PC-3 (cell line): Measurements from ENCODE around the gene ITM2C. TPM values are rescaled to one million over a fixed set of nuclear protein-coding genes. Genes with fewer than 3 reads are reported as not detected.

Experiments
- ATAC-seq: fragments of 200-7000 bp; cut with Tn5 transposase; 2 replicates; pipeline ENCODE4 v1.9.1; 2020; ENCODE audit warnings: mild to moderate bottlenecking, moderate library complexity
- BruUV-seq: library from RNA; stranded (reverse); fragments of 400-500 nt; replicated peaks from 2 replicates; lab custom pipeline; 2021; lab: Mats Ljungman, UMichigan
- CTCF ChIA-PET: fragments of 300-600 bp; sonication (Branson Sonifier 250); formaldehyde crosslinking; loops from one replicate; lab custom pipeline; 2022; ENCODE audit warnings: antibody characterized with exemption; lab: Charles Lee
- POLR2A ChIA-PET: fragments of 300-600 bp; sonication (Branson Sonifier 250); formaldehyde crosslinking; loops from one replicate; lab custom pipeline; 2022; ENCODE audit warnings: antibody characterized with exemption; ENCODE audit not compliant: unreplicated experiment; lab: Charles Lee
- DNase-seq: peaks from one replicate; pipeline ENCODE4 v3.0.0-alpha.2; 2015
- H2AFZ ChIP-seq: fragments of 300-600 bp; sonication (generic); 2 replicates; pipeline ENCODE4 v1.6.0; 2016; ENCODE audit warnings: antibody characterized with exemption, low read length
- H3F3A ChIP-seq: fragments of 300-600 bp; sonication (generic); one replicate; pipeline ENCODE4 v1.6.0; 2017; ENCODE audit warnings: antibody characterized with exemption, low read length, control low read depth, mild to moderate bottlenecking; ENCODE audit not compliant: unreplicated experiment
- H3K27ac ChIP-seq: fragments of 300-600 bp; sonication (generic); 2 replicates; pipeline ENCODE4 v1.5.1; 2016; ENCODE audit warnings: mild to moderate bottlenecking, low read length
- H3K27me3 ChIP-seq: fragments of 300-600 bp; sonication (generic); 2 replicates; pipeline ENCODE4 v1.6.1; 2016; ENCODE audit warnings: low read length, mixed read lengths
- H3K36me3 ChIP-seq: fragments of 300-600 bp; sonication (generic); 2 replicates; pipeline ENCODE4 v1.6.1; 2016; ENCODE audit warnings: low read depth, mixed run types, low read length, mixed read lengths
- H3K4me1 ChIP-seq: fragments of 300-600 bp; sonication (generic); 2 replicates; pipeline ENCODE4 v1.5.1; 2016; ENCODE audit warnings: low read length; ENCODE audit not compliant: insufficient read depth
- H3K4me2 ChIP-seq: fragments of 300-600 bp; sonication (generic); 2 replicates; pipeline ENCODE4 v1.6.0; 2016; ENCODE audit warnings: low read length
- H3K4me3 ChIP-seq: fragments of 300-600 bp; sonication (generic); 2 replicates; pipeline ENCODE4 v1.5.1; 2016; ENCODE audit warnings: mild to moderate bottlenecking, low read length, mixed read lengths
- H3K79me2 ChIP-seq: fragments of 300-600 bp; sonication (generic); 2 replicates; pipeline ENCODE4 v1.6.1; 2017; ENCODE audit warnings: low read length, mixed read lengths
- H3K9ac ChIP-seq: fragments of 300-600 bp; sonication (generic); 2 replicates; pipeline ENCODE4 v1.6.0; 2016; ENCODE audit warnings: mild to moderate bottlenecking, low read length
- H3K9me2 ChIP-seq: fragments of 300-600 bp; sonication (generic); replicated peaks from 2 replicates; pipeline ENCODE4 v1.6.1; 2016; ENCODE audit warnings: mixed run types, low read length, mixed read lengths
- H3K9me3 ChIP-seq: fragments of 300-600 bp; sonication (generic); 2 replicates; pipeline ENCODE4 v1.6.1; 2016; ENCODE audit warnings: low read length, mixed read lengths
- H4K20me1 ChIP-seq: fragments of 300-600 bp; sonication (generic); 2 replicates; pipeline ENCODE4 v1.6.1; 2016; ENCODE audit warnings: low read length, mixed read lengths
- EZH2 ChIP-seq: fragments of 300-600 bp; sonication (generic); IDR thresholded peaks from one replicate; pipeline ENCODE4 v1.6.1; 2017; ENCODE audit warnings: antibody characterized with exemption, mild to moderate bottlenecking, low read length; ENCODE audit not compliant: unreplicated experiment
- EZH2phosphoT487 ChIP-seq: fragments of 300-600 bp; sonication (generic); IDR thresholded peaks from 2 replicates; pipeline ENCODE4 v1.6.1; 2018; ENCODE audit warnings: mild to moderate bottlenecking, antibody characterized with exemption, low read length, borderline replicate concordance
- intact Hi-C: fragments of 100-400 bp; cut with micrococcal nuclease; formaldehyde crosslinking; loops from 2 replicates; pipeline ENCODE4 v1.9.0; 2023
- total RNA-seq: library from RNA; depleted of rRNA; stranded (reverse); fragments of >200 nt; gene quantifications from 2 replicates; pipeline ENCODE4 v1.2.3, GENCODE V29; 2014
- TF ChIP-seq, protein P1 (sequence below): fragments of 300-600 bp; sonication (generic); conservative IDR thresholded peaks from 2 replicates; pipeline ENCODE4 v1.5.1; 2017; ENCODE audit warnings: antibody characterized with exemption, low read depth, mild to moderate bottlenecking, low read length

ITM2C gene
- total RNA-seq, 1 experiment from 2014 or later = 111 TPM

DNA sequence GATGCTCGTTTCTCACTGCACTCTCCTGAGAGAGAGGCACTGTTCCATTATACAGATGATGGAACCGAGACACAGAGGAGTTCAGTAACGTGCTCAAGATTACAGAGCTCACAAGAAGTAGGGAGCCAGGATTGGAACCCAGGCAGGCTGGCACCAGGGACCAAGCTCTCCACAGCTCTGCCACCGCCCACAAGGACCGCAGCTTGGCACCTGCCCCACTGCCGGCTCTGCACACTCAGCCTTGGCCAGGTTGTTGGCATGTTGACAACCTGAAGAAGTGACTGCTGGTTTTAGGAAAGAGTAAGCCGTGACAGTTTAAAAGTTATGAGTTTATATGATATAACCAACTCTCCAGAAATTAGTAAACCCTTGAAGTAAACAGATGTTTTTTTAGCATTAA, 48.0 kb upstream of the ITM2C start:
- H3F3A ChIP-seq = no peaks in the 10 kb centered on the region
- peaks cover 50% of the 10 kb centered on the region for H3K36me3 ChIP-seq
- ChIA-PET POLR2A (no interaction called here), CTCF (no interaction called here)
- no peaks in the 10 kb centered on the region for H3K79me2 ChIP-seq
- H3K27me3 ChIP-seq = no peaks in the 10 kb centered on the region
- H3K9ac ChIP-seq = no peak overlapping the region
- H3K4me2 ChIP-seq = no peak overlapping the region
- no peak overlapping the region for H3K4me3 ChIP-seq
- no peaks in the 10 kb centered on the region for H3K9me3 ChIP-seq
- TF ChIP-seq, protein P1, sequence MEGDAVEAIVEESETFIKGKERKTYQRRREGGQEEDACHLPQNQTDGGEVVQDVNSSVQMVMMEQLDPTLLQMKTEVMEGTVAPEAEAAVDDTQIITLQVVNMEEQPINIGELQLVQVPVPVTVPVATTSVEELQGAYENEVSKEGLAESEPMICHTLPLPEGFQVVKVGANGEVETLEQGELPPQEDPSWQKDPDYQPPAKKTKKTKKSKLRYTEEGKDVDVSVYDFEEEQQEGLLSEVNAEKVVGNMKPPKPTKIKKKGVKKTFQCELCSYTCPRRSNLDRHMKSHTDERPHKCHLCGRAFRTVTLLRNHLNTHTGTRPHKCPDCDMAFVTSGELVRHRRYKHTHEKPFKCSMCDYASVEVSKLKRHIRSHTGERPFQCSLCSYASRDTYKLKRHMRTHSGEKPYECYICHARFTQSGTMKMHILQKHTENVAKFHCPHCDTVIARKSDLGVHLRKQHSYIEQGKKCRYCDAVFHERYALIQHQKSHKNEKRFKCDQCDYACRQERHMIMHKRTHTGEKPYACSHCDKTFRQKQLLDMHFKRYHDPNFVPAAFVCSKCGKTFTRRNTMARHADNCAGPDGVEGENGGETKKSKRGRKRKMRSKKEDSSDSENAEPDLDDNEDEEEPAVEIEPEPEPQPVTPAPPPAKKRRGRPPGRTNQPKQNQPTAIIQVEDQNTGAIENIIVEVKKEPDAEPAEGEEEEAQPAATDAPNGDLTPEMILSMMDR = no peak
- TF ChIP-seq EZH2phosphoT487 (no peak), EZH2 (no peak)
- ATAC-seq = no peak
- no peaks in the 10 kb centered on the region for H4K20me1 ChIP-seq
- H3K9me2 ChIP-seq = no peaks in the 10 kb centered on the region
- no TSS peak for BruUV-seq
- DNase-seq = no peak
- intact Hi-C loops = no loop called here
- H2AFZ ChIP-seq = no peak overlapping the region
- no peak overlapping the region for H3K27ac ChIP-seq
- H3K4me1 ChIP-seq = no peaks in the 10 kb centered on the region

- ChIA-PET POLR2A (no interaction called here), CTCF (interaction anchor here (0.6 kb wide), 1 partner anchor 95 kb away, joined by 3 read pairs; no protein-coding TSS in a partner anchor)
- Histone ChIP-seq H3K27me3 (no peaks in the 10 kb centered on the region), H3K36me3 (peaks cover 35% of the 10 kb centered on the region), H3K4me3 (no peak overlapping the region), H2AFZ (no peak overlapping the region), H3F3A (no peaks in the 10 kb centered on the region), H3K9ac (no peak overlapping the region), H4K20me1 (no peaks in the 10 kb centered on the region), H3K4me2 (no peak overlapping the region), H3K9me2 (no peaks in the 10 kb centered on the region), H3K4me1 (no peaks in the 10 kb centered on the region), H3K9me3 (no peaks in the 10 kb centered on the region), H3K27ac (no peak overlapping the region), H3K79me2 (no peaks in the 10 kb centered on the region)
- ATAC-seq (no peak), DNase-seq (no peak)
- TF ChIP-seq EZH2phosphoT487 = no peak
- no peak for TF ChIP-seq EZH2
- TF ChIP-seq, protein P1 = no peak
- intact Hi-C loops = no loop called here
- BruUV-seq = no TSS peak
Measured at GRCh38 chr2:230819433-230819832, 45.3 kb upstream of the ITM2C start.

DNA sequence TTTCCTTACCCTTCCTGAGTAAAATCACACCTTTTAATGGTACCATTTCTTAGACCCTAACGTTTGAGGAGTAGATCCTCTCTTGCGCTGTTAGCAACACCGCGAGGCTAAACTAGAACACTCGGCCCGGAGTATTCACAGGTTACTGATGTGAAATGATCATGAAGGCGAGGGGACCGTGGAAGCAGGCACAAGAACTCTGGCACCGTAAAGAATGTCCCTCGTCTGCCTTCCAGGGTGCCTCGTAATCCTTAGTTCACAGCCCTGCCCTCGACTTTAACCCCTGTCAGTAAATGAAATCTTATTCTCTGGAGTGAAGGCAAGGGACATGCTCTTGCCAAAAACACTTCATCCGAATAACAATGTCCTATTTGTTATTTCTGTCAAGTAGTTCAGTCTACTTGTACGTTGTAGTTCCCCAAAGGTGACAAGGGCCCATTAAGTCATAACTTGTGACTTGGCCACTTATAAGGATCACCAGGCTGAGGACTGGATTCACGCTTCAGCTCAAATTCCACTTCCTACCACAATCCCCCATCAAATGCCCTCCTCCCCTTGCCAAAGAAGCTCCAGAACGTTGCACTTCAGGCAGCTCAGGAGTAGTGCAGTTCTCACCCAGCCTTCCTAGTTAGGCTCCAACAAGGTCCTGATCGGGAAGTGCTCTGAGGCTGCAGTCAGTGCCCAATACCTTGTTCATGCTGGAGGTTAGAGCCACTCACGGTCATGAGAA, 43.3 kb upstream of the ITM2C start:
- H3K9ac ChIP-seq = no peak overlapping the region
- ChIA-PET POLR2A (no interaction called here), CTCF (no interaction called here)
- no peak overlapping the region for H3K27ac ChIP-seq
- H4K20me1 ChIP-seq = no peaks in the 10 kb centered on the region
- peaks cover 27% of the 10 kb centered on the region for H3K36me3 ChIP-seq
- H3K9me3 ChIP-seq = no peaks in the 10 kb centered on the region
- BruUV-seq = no TSS peak
- no peak for ATAC-seq
- no peak overlapping the region for H2AFZ ChIP-seq
- TF ChIP-seq EZH2 (no peak), EZH2phosphoT487 (no peak)
- TF ChIP-seq, protein P1 = no peak
- H3K4me1 ChIP-seq = no peaks in the 10 kb centered on the region
- no peaks in the 10 kb centered on the region for H3K79me2 ChIP-seq
- no peaks in the 10 kb centered on the region for H3F3A ChIP-seq
- intact Hi-C loops = loop anchor here (5.0 kb wide), 3 partner anchors 81 to 631 kb away; no protein-coding TSS in a partner anchor
- DNase-seq = no peak
- no peak overlapping the region for H3K4me3 ChIP-seq
- H3K27me3 ChIP-seq = no peaks in the 10 kb centered on the region
- H3K9me2 ChIP-seq = no peaks in the 10 kb centered on the region
- no peak overlapping the region for H3K4me2 ChIP-seq
